ENCODE measurements around the gene DUSP1.
"Not testable (repeated sequence)": the region's sequence is repeated elsewhere in the genome, so short reads cannot be mapped to it uniquely, and the experiment has no call there.

Gene DUSP1

GRCh38 chr5:172797771-172798191 lies 26.8 kb upstream of the DUSP1 start:
- DNase-seq (ENCODE audit: low read depth in 2 of 2), result no peak

DNA sequence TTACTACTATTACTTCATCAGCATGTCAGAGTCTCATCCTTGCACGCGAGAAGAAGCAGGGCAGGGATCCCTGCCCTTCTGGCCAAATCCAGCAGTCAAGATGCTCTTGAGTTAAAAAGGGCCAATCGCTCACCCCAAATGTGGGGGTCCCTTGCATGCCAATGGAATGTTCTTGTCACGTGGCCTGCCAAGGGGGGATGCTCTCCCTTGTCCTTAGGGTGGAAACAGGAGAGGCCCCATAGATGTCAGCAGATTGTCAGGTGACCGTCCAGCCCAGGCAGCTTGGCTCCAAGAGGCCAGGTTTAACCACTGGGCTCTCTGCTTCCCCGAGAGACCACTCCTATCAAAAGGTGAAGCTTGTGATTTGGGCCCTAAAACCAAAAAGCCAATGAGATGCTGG lies 25.3 kb upstream of the DUSP1 start:
- DNase-seq (ENCODE audit: low read depth in 2 of 2), result no peak

DNA sequence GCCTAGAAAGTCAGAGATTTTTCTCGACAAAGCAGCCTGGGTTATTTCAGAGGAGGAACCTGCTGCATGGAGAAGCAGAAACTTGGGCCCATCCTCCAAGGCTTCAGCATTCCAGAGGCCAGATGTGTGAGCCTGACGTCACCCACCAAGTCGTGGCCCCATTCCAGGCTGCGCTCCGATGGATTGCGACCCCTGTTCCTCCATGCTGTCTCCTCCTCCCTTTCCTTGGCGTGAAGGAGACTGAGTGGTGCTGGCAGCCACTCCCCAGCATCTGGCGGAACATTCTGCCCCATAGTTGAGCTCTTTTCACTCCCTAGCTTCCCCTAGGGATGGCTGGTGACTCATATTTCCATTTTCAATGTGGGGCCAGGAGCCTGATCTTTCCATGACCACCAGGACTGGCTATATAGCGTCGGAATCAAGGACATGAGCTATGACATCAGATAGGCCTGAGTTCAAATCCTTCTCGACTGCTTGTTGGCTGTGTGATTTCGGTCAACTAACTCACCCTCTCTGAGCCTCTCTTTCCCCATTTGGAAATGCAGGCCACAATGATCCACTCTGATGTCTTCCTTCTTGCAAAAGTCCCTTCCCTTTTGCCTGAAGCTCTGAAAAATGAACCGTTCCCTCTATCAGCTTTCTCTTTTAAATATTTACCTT lies 24.5 kb upstream of the DUSP1 start:
- peak; percentile 95 to 96 for DNase-seq (ENCODE audit: low read depth in 2 of 2)

GRCh38 chr5:172793577-172794488 lies 22.8 kb upstream of the DUSP1 start:
- DNase-seq (ENCODE audit: low read depth in 2 of 2), result no peak

GRCh38 chr5:172792701-172793570 lies 21.9 kb upstream of the DUSP1 start:
- DNase-seq (ENCODE audit: low read depth in 2 of 2), result no peak

- DNase-seq (ENCODE audit: low read depth in 2 of 2), result no peak
Measured at GRCh38 chr5:172791726-172792445, 20.9 kb upstream of the DUSP1 start.

DNA sequence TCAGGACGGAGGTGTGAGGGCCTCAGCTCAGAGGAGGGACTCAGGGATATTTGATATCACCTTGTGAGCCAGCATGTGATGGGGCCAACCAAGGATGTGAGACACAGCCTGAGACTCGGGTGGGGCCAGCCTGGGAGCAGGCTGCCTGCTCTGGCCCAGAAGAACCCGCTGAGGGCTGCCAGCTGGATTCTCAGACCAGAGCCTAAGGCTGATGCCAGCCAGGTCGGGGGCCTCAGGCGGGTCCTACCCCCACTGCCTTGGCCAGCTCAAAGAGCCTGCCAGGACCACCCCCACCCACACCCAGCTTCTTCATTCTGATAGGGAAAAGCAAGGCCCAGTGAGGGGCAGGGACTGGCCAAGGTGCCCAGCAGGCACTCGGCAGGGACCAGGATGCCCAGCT lies 20.3 kb upstream of the DUSP1 start:
- DNase-seq (ENCODE audit: low read depth in 2 of 2), result no peak

- DNase-seq (ENCODE audit: low read depth in 2 of 2), result no peak
Measured at GRCh38 chr5:172790496-172790889, 19.5 kb upstream of the DUSP1 start.

DNA sequence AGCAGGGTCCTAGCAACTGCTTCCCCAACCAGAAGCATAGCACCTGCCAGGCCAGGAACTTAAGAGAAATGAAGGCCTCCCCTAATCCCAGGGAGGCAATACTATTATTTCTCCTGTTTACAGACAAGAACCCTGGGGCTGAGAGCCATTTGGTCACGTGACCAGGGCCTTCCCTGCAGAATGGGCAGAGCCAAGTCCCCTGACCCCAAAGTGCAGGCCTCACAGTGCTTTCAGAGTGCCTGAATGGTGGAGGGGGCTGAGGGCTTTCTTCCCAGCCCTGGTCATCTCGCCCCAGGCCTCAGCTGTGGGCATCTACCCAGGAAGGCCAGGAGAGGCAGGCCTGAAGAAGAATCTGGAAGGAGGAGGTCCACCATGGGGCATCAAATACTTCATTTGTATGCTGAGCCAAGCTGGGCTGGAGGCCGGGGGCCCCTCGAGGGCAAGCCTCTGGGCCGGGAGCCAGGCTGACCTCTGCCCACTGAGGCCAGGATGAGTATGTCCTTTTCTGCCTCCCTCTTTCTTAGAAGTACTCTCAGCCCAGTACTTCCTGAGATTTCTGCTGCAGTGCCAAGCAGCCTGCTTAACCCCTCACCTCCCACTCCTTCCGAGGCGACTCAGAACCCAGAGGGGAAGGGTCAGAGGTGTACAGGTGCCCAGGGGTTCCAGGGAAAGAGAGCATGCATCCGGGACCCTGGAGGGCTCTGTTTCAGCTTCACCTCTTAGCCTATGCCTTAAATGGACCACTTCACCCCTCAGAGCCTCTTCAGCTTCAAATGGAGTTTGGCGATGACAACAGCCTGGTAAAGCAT lies 18.9 kb upstream of the DUSP1 start:
- no peak for DNase-seq (ENCODE audit: low read depth in 2 of 2)

DNA sequence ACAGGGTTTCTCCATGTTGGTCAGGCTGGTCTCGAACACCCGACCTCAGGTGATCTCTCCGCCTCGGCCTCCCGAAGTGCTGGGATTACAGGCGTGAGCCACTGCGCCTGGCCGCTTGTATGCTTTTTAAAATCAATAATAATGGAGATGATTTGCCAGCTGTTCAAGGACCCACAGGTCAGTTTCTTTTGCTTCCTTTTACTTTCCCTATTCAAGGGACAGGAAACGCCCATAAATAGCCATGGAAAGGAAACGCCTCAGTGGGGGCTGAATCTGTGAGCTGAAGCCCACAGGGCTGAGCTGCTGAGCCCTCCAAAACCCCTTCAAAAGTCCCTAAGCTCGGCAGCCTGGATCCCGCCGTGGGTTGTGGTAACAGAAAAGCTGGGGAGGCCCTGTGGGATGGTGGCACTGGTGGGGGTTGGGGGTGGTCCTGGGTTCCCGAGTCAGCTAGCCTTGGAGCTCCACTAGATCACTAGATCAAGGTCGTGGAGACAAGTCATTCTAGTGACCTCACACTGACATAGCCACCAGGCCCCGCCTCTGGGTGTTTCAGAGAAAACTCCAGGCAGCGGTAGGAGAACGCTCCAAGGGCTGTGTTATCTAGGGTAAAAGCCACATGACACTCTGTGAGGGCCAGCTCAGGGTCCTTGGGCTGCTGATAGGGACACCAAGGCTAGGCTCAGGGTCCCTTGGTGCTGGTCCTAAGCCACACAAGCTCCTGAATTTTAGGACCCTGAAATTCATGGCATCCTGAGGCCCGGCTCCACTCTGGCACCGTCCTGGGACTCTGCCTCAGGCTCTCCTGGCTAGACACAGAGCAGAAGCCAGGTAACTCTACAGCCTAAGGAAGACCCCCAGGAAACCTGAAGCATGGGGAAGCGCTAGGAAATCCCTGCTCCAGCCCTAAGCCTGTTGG lies 18.0 kb upstream of the DUSP1 start:
- DNase-seq (ENCODE audit: low read depth in 2 of 2), result no peak

DNA sequence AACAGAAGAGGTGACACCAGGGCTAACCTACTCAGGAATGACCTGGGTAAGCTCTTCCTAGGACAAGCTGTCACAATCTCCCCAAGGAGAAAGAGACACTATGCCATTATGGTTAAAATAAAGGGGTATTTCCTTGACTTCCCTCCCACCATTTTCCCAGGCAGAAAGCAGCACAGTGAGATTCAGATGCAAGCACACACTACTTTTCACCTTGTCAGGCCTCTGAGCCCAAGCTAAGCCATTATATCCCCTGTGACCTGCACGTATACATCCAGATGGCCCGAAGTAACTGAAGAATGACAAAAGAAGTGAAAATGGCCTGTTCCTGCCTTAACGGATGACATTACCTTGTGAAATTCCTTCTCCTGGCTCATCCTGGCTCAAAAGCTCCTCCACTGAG lies 16.5 kb upstream of the DUSP1 start:
- not testable (repeated sequence) for DNase-seq (ENCODE audit: low read depth in 2 of 2)

GRCh38 chr5:172786736-172787462 lies 15.9 kb upstream of the DUSP1 start:
- no peak for DNase-seq (ENCODE audit: low read depth in 2 of 2)

DNA sequence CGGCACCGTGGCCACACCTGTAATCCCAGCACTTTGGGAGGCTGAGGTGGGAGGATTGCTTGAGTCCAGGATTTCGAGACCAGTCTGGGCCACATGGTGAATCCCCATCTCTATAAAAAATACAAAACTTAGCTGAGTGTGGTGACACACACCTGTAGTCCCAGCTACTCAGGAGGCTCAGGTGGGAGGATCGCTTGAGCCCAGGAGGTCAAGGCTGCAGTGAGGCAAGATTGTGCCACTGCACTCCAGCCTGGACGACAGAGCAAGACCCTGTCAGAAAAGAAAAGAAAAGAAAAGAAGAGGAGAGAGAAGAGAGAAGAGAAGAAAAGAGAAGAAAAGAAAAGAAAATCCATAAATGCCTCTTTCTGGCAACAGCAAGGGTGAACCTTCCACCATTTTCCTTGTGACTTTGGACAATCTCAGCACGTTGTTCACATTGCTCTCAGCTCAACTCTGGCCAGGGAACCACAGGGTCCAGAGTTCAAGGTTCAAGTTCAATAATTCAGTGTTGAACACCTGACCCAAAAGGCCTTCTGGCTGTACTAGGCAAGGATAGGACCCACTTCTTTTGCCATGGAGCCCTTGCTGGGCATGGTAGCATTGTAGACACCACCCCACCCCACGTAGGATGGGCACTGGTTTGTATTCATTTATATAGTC lies 14.6 kb upstream of the DUSP1 start:
- DNase-seq (ENCODE audit: low read depth in 2 of 2), result no peak

- DNase-seq (ENCODE audit: low read depth in 2 of 2), result not testable (repeated sequence)
Measured at GRCh38 chr5:172784162-172784561, 13.2 kb upstream of the DUSP1 start.

DNA sequence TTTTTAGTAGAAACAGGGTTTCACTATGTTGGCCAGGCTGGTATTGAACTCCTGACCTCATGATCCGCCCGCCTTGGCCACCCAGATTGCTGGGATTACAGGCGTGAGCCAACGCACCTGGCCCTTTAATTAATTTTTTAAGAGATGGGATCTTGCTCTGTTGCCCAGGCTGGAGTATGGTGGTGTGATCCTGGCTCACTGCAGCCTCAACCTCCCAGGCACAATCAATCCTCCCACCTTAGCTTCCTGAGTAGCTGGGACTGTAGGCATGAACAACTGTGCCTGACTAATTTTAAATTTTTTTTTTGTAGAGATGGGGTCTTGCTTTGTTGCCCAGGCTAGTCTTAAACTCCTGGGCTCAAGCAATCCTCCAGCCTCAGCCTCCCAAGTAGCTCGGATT lies 12.3 kb upstream of the DUSP1 start:
- DNase-seq (ENCODE audit: low read depth in 2 of 2), result not testable (repeated sequence)

- DNase-seq (ENCODE audit: low read depth in 2 of 2), result no peak
Measured at GRCh38 chr5:172782169-172783039, 11.4 kb upstream of the DUSP1 start.

DNA sequence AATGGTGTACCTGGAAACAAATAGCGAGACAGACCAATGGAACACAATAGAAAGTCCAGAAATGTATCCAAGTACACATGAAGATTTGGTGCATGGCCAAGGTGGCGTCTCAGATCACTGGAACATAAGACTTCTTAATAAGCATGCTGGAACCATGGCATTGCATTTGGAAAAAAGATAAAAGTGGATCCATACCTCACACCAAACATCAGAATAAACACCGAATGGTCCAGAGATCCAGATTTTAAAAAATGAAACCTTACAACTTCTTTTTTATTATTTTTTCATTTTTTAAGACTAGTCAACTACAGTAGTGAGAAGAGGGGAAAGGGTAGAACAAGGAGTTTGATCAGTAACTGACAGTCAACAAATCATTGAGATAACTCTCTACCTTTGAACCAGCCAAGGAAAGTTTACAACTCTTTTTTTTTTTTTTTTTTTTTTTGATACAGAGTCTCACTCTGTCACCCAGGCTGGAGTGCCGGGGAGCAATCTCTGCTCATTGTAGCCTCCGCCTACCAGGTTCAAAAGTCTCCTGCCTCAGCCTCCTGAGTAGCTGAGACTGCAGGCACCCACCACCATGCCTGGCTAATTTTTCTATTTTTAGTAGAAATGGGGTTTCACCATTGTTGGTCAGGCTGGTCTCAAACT lies 8.8 kb upstream of the DUSP1 start:
- no peak for DNase-seq (ENCODE audit: low read depth in 2 of 2)
